ENCODE data around the gene DACT1.
"Not testable (repeated sequence)": the region's sequence is repeated elsewhere in the genome, so short reads cannot be mapped to it uniquely, and the experiment has no call there.

Gene DACT1, protein sequence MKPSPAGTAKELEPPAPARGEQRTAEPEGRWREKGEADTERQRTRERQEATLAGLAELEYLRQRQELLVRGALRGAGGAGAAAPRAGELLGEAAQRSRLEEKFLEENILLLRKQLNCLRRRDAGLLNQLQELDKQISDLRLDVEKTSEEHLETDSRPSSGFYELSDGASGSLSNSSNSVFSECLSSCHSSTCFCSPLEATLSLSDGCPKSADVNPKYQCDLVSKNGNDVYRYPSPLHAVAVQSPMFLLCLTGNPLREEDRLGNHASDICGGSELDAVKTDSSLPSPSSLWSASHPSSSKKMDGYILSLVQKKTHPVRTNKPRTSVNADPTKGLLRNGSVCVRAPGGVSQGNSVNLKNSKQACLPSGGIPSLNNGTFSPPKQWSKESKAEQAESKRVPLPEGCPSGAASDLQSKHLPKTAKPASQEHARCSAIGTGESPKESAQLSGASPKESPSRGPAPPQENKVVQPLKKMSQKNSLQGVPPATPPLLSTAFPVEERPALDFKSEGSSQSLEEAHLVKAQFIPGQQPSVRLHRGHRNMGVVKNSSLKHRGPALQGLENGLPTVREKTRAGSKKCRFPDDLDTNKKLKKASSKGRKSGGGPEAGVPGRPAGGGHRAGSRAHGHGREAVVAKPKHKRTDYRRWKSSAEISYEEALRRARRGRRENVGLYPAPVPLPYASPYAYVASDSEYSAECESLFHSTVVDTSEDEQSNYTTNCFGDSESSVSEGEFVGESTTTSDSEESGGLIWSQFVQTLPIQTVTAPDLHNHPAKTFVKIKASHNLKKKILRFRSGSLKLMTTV

DNA sequence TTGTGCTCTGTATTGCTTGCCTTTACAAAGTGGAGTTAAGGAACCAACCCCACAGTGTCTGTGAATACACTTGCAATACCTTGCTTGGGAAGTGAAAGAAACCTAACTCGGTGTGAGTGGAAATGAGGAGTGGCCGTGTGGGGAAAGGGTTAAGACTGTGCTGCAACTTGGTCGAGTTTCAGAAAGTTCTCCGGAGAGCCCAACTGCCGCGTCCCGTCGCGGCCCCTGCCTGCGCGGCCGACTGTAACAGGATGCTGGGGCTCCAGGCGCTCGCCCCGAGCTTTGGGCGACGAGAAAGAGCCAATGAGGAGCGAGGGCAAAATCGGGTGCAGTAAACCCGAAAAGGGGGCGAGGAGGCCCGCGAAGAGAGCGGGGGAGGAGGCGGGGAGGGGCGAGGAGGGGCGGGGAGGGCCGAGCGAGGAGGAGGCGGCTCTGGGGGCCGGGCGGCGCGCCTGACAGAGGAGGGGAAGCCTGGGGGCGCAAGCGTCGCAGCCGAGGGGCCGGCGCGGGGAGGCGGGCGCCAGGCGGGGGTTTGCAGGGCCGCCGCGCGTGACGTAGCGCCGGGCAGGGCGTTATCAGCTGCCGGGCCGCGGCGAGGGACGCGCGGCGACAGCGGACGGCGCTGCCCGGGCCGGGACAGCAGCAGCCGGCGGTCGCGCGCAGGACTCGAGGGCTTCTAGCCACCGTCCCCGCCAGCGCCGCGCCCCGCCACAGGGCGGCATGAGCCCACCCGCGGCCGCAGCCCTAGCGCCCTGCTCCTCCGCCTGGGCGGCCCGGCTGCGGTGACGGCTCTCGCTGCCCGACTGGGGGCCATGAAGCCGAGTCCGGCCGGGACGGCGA, at the start of gene DACT1:
TSS of gene DACT1 (plus strand) at position 572 of the 840 bp plus-strand sequence. CDS start at position 813, 241 bp downstream.
- TF ChIP-seq, protein P1, sequence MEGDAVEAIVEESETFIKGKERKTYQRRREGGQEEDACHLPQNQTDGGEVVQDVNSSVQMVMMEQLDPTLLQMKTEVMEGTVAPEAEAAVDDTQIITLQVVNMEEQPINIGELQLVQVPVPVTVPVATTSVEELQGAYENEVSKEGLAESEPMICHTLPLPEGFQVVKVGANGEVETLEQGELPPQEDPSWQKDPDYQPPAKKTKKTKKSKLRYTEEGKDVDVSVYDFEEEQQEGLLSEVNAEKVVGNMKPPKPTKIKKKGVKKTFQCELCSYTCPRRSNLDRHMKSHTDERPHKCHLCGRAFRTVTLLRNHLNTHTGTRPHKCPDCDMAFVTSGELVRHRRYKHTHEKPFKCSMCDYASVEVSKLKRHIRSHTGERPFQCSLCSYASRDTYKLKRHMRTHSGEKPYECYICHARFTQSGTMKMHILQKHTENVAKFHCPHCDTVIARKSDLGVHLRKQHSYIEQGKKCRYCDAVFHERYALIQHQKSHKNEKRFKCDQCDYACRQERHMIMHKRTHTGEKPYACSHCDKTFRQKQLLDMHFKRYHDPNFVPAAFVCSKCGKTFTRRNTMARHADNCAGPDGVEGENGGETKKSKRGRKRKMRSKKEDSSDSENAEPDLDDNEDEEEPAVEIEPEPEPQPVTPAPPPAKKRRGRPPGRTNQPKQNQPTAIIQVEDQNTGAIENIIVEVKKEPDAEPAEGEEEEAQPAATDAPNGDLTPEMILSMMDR (IDR thresholded peaks at IDR 0.05; ENCODE audit: low read depth, low read length): no peak
- H3K4me3 ChIP-seq (ENCODE audit: low read depth, low read length): peak within 1 kb of the TSS; percentile 78
- in situ Hi-C loops (cut with HindIII; ENCODE audit: low sequenced_read_pairs): no loop called here
- DNase-seq (ENCODE audit: low read depth, low spot score): peak; percentile 87

DNA sequence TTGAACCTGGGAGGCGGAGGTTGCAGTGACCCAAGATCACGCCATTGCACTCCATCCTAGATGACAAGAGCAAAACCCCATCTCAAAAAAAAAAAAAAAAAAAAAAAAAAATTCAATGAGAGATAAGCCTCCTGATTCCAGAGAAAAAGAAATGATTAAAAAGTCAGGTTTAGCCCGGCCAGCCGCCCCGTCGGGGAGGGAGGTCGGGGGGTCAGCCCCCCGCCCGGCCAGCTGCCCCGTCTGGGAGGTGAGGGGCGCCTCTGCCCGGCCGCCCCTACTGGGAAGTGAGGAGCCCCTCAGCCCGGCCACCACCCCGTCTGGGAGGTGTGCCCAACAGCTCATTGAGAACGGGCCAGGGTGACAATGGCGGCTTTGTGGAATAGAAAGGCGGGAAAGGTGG, 49.4 kb upstream of the DACT1 start:
- DNase-seq (ENCODE audit: low read depth, low spot score); in situ Hi-C loops (cut with HindIII; ENCODE audit: low sequenced_read_pairs); H3K4me3 ChIP-seq (ENCODE audit: low read depth, low read length): not testable (repeated sequence)

DNA sequence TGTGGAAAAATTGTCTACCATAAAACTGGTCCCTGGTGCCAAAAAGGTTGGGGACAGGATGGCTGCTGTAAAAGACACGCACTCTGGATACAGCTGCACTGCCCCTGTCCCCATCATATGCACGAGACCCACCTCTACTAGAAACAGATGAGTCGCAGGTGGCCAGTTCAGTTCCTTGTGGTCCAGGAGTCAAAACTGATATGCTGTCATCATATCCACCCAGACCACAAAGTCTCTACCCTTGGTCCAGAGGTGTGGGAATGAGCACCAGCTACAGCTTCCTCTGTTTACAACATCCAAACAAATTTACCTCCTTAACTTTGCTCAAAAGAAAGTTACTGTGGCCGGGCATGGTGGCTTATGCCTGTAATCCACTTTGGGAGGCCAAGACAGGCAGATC, 43.8 kb upstream of the DACT1 start:
- DNase-seq (ENCODE audit: low read depth, low spot score): no peak
- in situ Hi-C loops (cut with HindIII; ENCODE audit: low sequenced_read_pairs): no loop called here
- no peak overlapping the region for H3K4me3 ChIP-seq (ENCODE audit: low read depth, low read length)
- TF ChIP-seq, protein P1 (IDR thresholded peaks at IDR 0.05; ENCODE audit: low read depth, low read length): no peak

DNA sequence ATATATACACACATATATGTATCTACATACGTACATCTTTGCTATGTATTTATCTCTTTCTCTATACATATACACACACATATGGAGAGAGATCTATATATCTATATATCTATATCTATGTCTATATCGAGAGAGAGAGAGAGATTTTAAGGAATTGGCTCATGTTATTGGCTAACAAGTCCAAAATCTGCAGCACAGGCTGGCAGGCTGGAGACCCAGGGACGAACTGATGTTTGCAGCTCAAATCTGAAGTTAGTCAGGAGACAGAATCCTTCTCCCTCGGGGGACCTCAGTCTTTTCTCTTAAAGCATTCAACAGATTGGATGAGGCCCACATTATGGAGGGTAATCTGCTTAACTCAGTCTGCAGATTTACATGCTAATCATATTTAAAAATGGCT, 40.7 kb upstream of the DACT1 start:
- no peak overlapping the region for H3K4me3 ChIP-seq (ENCODE audit: low read depth, low read length)
- no peak for DNase-seq (ENCODE audit: low read depth, low spot score)
- in situ Hi-C loops (cut with HindIII; ENCODE audit: low sequenced_read_pairs): no loop called here
- TF ChIP-seq, protein P1 (IDR thresholded peaks at IDR 0.05; ENCODE audit: low read depth, low read length): no peak

DNA sequence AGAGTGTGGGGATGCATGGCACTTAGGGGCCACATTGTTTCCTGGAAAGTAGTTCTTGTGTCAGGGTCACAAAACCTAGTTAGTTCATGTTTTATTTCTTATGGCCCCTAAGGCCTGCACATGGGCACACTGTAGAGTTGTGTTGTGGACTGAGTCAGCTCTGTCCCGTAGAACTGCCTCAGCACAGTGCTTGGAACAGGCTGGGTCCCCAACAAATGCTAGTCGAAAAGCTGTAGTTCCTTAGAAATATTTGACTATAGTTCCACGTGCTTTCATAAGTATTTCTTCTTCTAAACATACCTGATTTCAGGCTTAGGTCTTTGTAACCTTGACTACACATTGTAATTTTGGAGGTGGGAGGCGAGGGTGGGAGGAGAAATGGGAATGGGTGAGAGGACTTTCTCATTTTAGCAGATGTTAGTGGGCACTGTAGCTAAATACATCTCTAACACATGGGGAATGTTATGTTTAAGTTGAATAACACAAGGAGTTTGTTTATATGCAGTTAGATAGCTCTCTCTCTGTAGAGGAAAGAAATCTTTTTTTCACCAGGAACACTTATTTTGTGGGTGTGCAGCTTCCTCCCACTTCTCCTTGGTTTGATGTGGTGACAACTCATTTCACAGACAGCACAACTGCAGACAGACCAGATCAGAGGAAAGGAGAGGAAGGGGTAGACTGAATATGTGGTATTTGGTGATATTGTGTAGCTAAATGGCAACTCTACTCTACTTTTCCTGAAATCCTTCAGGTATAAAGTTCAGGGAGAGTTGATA, 39.5 kb upstream of the DACT1 start:
- in situ Hi-C loops (cut with HindIII; ENCODE audit: low sequenced_read_pairs): no loop called here
- DNase-seq (ENCODE audit: low read depth, low spot score): no peak
- TF ChIP-seq, protein P1 (IDR thresholded peaks at IDR 0.05; ENCODE audit: low read depth, low read length): no peak
- no peak overlapping the region for H3K4me3 ChIP-seq (ENCODE audit: low read depth, low read length)

DNA sequence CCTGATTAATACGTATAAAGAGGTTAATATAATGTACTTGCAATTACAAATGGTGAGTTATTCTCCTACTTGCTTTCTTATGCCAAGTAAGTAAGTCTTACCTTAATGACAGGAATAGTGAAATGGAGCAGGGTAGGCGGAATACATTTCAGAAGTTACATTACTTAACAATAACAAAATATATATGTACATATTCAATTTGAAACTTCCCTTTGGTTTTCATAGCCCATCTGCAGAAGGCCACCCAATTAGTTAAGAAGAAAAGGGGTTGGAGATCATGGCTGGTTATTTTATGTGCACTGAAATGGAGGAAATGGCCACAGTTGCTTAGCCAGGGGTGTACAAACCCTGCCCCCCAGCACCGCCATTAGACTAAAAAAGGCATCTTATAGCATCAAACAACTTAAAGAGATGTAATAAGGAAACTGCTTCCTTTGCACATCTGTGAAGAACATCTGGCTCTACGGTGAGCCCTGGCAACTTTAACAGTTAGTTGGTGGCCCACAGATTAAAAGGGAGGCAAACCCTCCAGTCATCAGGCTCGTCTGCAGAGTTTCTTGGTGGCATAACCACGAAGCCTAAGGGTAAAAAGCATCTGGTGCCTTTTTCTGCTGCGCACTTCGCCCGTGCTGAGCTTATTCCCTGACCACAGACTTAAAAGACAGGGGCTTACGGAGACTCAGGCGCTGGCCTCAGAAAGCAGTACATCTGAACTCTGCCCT, 38.8 kb upstream of the DACT1 start:
- no peak overlapping the region for H3K4me3 ChIP-seq (ENCODE audit: low read depth, low read length)
- TF ChIP-seq, protein P1 (IDR thresholded peaks at IDR 0.05; ENCODE audit: low read depth, low read length): no peak
- in situ Hi-C loops (cut with HindIII; ENCODE audit: low sequenced_read_pairs): no loop called here
- no peak for DNase-seq (ENCODE audit: low read depth, low spot score)

All from astrocyte of the spinal cord (primary cell).